IPS-18c (cell line): ENCODE measurements around the gene MOGAT3.

ENCODE experiments used
- H3K4me3 ChIP-seq: 2 replicates; pipeline ENCODE4 v1.7.0; 2013; ENCODE audit warnings: low read depth, mild to moderate bottlenecking, low read length, moderate library complexity; ENCODE audit not compliant: insufficient read depth
- H3K9me3 ChIP-seq: one replicate; pipeline ENCODE4 v1.6.1; 2013; ENCODE audit warnings: mild to moderate bottlenecking, low read length, moderate library complexity; ENCODE audit not compliant: control insufficient read depth, insufficient read depth

MOGAT3 gene

GRCh38 chr7:101186844-101187428 lies 13.9 kb downstream of the MOGAT3 start:
- Histone ChIP-seq H3K4me3 (no peak overlapping the region), H3K9me3 (no peaks in the 10 kb centered on the region)

GRCh38 chr7:101186194-101186593 lies 14.6 kb downstream of the MOGAT3 start:
- Histone ChIP-seq H3K9me3 (no peaks in the 10 kb centered on the region), H3K4me3 (no peak overlapping the region)

- H3K4me3 ChIP-seq, result no peak overlapping the region
- H3K9me3 ChIP-seq, result no peaks in the 10 kb centered on the region
Observed at GRCh38 chr7:101185258-101185839, 15.5 kb downstream of the MOGAT3 start.

- H3K4me3 ChIP-seq, result peak within 1 kb of the TSS; percentile 63
- no peaks in the 10 kb centered on the region for H3K9me3 ChIP-seq
Observed at GRCh38 chr7:101180130-101180755, 20.6 kb downstream of the MOGAT3 start, which contains the start of gene NAT16. NAT16 (minus strand) TSS chr7:101180293; CDS start chr7:101174807, 5,486 bp downstream.

GRCh38 chr7:101179713-101180112 lies 21.1 kb downstream of the MOGAT3 start:
- peak overlapping the region; percentile 63 for H3K4me3 ChIP-seq
- H3K9me3 ChIP-seq, result no peaks in the 10 kb centered on the region

GRCh38 chr7:101179117-101179516 lies 21.7 kb downstream of the MOGAT3 start:
- peak overlapping the region; percentile 63; the same call in 1 of the 2 replicates for H3K4me3 ChIP-seq
- no peaks in the 10 kb centered on the region for H3K9me3 ChIP-seq

GRCh38 chr7:101177644-101178043 lies 23.2 kb downstream of the MOGAT3 start:
- Histone ChIP-seq H3K4me3 (no peak overlapping the region), H3K9me3 (no peaks in the 10 kb centered on the region)

- H3K4me3 ChIP-seq, result no peak overlapping the region
- H3K9me3 ChIP-seq, result peaks cover 2% of the 10 kb centered on the region
Observed at GRCh38 chr7:101175664-101176063, 25.2 kb downstream of the MOGAT3 start.

GRCh38 chr7:101174322-101174854 lies 26.4 kb downstream of the MOGAT3 start:
- H3K9me3 ChIP-seq, result peaks cover 2% of the 10 kb centered on the region
- peak overlapping the region; percentile 32; the same call in 1 of the 2 replicates for H3K4me3 ChIP-seq

GRCh38 chr7:101173752-101174244 lies 27.0 kb downstream of the MOGAT3 start:
- Histone ChIP-seq H3K9me3 (peaks cover 2% of the 10 kb centered on the region), H3K4me3 (no peak overlapping the region; the same call in 1 of the 2 replicates)

GRCh38 chr7:101172854-101173751 lies 27.7 kb downstream of the MOGAT3 start:
- H3K9me3 ChIP-seq, result peaks cover 2% of the 10 kb centered on the region
- H3K4me3 ChIP-seq, result peak overlapping the region; percentile 44

GRCh38 chr7:101172005-101172853 lies 28.6 kb downstream of the MOGAT3 start:
- Histone ChIP-seq H3K4me3 (peak overlapping the region; percentile 44), H3K9me3 (peaks cover 2% of the 10 kb centered on the region)

- Histone ChIP-seq H3K9me3 (peaks cover 2% of the 10 kb centered on the region), H3K4me3 (peak overlapping the region; percentile 44; the same call in 1 of the 2 replicates)
Observed at GRCh38 chr7:101171442-101171837, 29.4 kb downstream of the MOGAT3 start.

GRCh38 chr7:101170617-101171441 lies 30.0 kb downstream of the MOGAT3 start:
- peaks cover 2% of the 10 kb centered on the region for H3K9me3 ChIP-seq
- peak overlapping the region; percentile 31 for H3K4me3 ChIP-seq

GRCh38 chr7:101169838-101170551 lies 30.8 kb downstream of the MOGAT3 start:
- peak overlapping the region; percentile 31 for H3K4me3 ChIP-seq
- H3K9me3 ChIP-seq, result peaks cover 2% of the 10 kb centered on the region
